HepG2 (cell line): Measurements from ENCODE around the gene CYTH2. TPM values are rescaled to one million over a fixed set of nuclear protein-coding genes. Genes with fewer than 3 reads are reported as not detected.

Source experiments
- ATF4 ChIP-seq, 2 experiments: fragments of 450-650 bp in 1 of 2; sonication (generic) in 1 of 2; formaldehyde crosslinking; IDR thresholded peaks; 2 replicates each; pipeline versions ENCODE4 v1.5.0 to v1.8.0; 2020 to 2022; ENCODE audit warnings: mild to moderate bottlenecking in 1 of 2, missing genetic modification reagents in 1 of 2
- ATRX ChIP-seq: sonication (generic); formaldehyde crosslinking; IDR thresholded peaks from 2 replicates; pipeline ENCODE4 v1.4.0; 2020; ENCODE audit warnings: missing genetic modification reagents, borderline replicate concordance
- FLYWCH1 ChIP-seq: sonication (generic); formaldehyde crosslinking; IDR thresholded peaks from 2 replicates; pipeline ENCODE4 v1.8.1; 2023; ENCODE audit warnings: mild to moderate bottlenecking, missing genetic modification reagents
- FOXP1 ChIP-seq, 2 experiments: fragments of 450-650 bp in 1 of 2; IDR thresholded peaks; 2 replicates each; pipeline ENCODE4 v1.6.1; 2017 to 2018; ENCODE audit warnings: antibody characterized with exemption in 1 of 2
- NR3C1 ChIP-seq: sonication (generic); formaldehyde crosslinking; IDR thresholded peaks from 2 replicates; pipeline ENCODE4 v1.4.0; 2020; ENCODE audit warnings: missing genetic modification reagents
- RFX1 ChIP-seq: fragments of 450-650 bp; IDR thresholded peaks from 2 replicates; pipeline ENCODE4 v1.6.1; 2017
- SIN3A ChIP-seq: IDR thresholded peaks from 2 replicates; pipeline ENCODE4 v1.6.1; 2011; ENCODE audit warnings: low read depth, mild to moderate bottlenecking, control low read depth, low read length, borderline replicate concordance
- SP2 ChIP-seq: sonication (generic); formaldehyde crosslinking; IDR thresholded peaks from 2 replicates; pipeline ENCODE4 v1.5.1; 2020; ENCODE audit warnings: mild to moderate bottlenecking, missing genetic modification reagents
- TBL1XR1 ChIP-seq: fragments of 150-350 bp; IDR thresholded peaks from 2 replicates; pipeline ENCODE4 v1.6.1; 2014; ENCODE audit warnings: borderline replicate concordance, low read length; ENCODE audit not compliant: partially characterized antibody
- TEAD3 ChIP-seq: optimal IDR thresholded peaks from 2 replicates; pipeline ENCODE3; 2016; ENCODE audit warnings: borderline replicate concordance
- USF2 ChIP-seq, 2 experiments: sonication (generic) in 1 of 2; formaldehyde crosslinking in 1 of 2; IDR thresholded peaks; 2 replicates each; pipeline versions ENCODE4 v1.5.1 to v1.6.1; 2011 to 2020; ENCODE audit warnings: borderline replicate concordance in 1 of 2, low read depth in 1 of 2, low read length in 1 of 2, mild to moderate bottlenecking in 1 of 2, missing genetic modification reagents in 1 of 2, moderate library complexity in 1 of 2
- YEATS4 ChIP-seq: sonication (generic); formaldehyde crosslinking; IDR thresholded peaks from 2 replicates; pipeline ENCODE4 v1.4.0; 2020; ENCODE audit warnings: missing genetic modification reagents, borderline replicate concordance
- YY1 ChIP-seq: IDR thresholded peaks from 2 replicates; pipeline ENCODE4 v1.6.1; 2011; ENCODE audit warnings: low read length, low read depth, moderate library complexity, mild to moderate bottlenecking; ENCODE audit not compliant: insufficient read depth, insufficient replicate concordance
- ZMYM4 ChIP-seq: sonication (generic); formaldehyde crosslinking; IDR thresholded peaks from 2 replicates; pipeline ENCODE4 v1.8.1; 2023; ENCODE audit warnings: mild to moderate bottlenecking, missing genetic modification reagents
- polyA plus RNA-seq, 8 experiments: library from polyadenylated mRNA; depleted of rRNA in 3 of 8; stranded (reverse) in 7 of 8; unstranded in 1 of 8; fragments of >200 nt; fragmentation: Illumina TruSeq in 4 of 8; extraction: Trizol in 4 of 8; gene quantifications; 2 replicates each; pipeline versions ENCODE4 v1.2.1 to v1.2.3, GENCODE V29; 2011 to 2016; ENCODE audit warnings: low read depth in 4 of 8, missing spikeins in 1 of 8, mixed read lengths in 1 of 8; ENCODE audit not compliant: insufficient read depth in 1 of 8
- total RNA-seq, 5 experiments: library from RNA; depleted of rRNA; stranded (reverse); fragments of >200 nt; fragmentation: Illumina TruSeq; extraction: Trizol; gene quantifications; 2 replicates each; pipeline ENCODE4 v1.2.3, GENCODE V29; 2016; ENCODE audit warnings: low read depth in 1 of 5
- TF ChIP-seq, protein P1 (sequence below): sonication (generic); formaldehyde crosslinking; IDR thresholded peaks from one replicate; pipeline ENCODE4 v1.5.1; 2020; ENCODE audit warnings: mild to moderate bottlenecking, missing genetic modification reagents; ENCODE audit errors: not compliant biosample characterization
- TF ChIP-seq, protein P2 (sequence below): fragments of 450-650 bp; IDR thresholded peaks from 2 replicates; pipeline ENCODE4 v1.6.1; 2016

The CYTH2 gene
- total and polyA plus RNA-seq, 2 of the 13 experiments (the other 11 are each of a cell fraction or from before 2014, with no cell fraction given), result 16.5 to 39.3 TPM

DNA sequence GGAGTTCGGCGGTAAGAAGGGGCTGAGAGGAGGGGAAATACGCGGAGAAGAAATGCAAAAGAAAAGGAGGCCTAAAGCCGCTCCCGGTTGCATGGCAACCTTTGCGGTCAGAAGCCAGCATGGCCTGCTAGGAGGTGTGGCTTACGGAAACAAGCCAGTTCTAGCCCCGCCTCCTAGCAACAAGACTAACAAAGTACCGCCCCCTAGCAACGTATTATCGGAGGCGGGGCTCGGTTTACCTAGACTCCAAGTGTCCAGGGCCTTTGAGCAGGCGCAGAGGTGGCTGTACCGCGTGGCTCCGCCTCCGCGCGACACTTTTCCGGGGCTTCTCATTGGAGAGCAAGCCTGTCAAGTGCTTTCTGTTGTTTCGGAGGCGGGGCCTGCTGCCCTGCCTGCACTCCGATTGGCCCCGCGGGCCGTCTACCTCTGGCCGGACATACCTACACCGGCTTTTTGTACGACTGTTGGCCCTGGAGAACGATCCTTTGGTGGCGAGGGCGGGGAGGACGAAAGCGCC, 339 bp upstream of the CYTH2 start (continued):
- peak; percentile 54 for TF ChIP-seq TEAD3
- peak; percentile 98 for TF ChIP-seq SP2 (CRISPR knock-in tag)
- no peak for TF ChIP-seq ATRX (CRISPR knock-in tag)
- no peak for TF ChIP-seq NR3C1 (CRISPR knock-in tag)
- TF ChIP-seq, protein P1, sequence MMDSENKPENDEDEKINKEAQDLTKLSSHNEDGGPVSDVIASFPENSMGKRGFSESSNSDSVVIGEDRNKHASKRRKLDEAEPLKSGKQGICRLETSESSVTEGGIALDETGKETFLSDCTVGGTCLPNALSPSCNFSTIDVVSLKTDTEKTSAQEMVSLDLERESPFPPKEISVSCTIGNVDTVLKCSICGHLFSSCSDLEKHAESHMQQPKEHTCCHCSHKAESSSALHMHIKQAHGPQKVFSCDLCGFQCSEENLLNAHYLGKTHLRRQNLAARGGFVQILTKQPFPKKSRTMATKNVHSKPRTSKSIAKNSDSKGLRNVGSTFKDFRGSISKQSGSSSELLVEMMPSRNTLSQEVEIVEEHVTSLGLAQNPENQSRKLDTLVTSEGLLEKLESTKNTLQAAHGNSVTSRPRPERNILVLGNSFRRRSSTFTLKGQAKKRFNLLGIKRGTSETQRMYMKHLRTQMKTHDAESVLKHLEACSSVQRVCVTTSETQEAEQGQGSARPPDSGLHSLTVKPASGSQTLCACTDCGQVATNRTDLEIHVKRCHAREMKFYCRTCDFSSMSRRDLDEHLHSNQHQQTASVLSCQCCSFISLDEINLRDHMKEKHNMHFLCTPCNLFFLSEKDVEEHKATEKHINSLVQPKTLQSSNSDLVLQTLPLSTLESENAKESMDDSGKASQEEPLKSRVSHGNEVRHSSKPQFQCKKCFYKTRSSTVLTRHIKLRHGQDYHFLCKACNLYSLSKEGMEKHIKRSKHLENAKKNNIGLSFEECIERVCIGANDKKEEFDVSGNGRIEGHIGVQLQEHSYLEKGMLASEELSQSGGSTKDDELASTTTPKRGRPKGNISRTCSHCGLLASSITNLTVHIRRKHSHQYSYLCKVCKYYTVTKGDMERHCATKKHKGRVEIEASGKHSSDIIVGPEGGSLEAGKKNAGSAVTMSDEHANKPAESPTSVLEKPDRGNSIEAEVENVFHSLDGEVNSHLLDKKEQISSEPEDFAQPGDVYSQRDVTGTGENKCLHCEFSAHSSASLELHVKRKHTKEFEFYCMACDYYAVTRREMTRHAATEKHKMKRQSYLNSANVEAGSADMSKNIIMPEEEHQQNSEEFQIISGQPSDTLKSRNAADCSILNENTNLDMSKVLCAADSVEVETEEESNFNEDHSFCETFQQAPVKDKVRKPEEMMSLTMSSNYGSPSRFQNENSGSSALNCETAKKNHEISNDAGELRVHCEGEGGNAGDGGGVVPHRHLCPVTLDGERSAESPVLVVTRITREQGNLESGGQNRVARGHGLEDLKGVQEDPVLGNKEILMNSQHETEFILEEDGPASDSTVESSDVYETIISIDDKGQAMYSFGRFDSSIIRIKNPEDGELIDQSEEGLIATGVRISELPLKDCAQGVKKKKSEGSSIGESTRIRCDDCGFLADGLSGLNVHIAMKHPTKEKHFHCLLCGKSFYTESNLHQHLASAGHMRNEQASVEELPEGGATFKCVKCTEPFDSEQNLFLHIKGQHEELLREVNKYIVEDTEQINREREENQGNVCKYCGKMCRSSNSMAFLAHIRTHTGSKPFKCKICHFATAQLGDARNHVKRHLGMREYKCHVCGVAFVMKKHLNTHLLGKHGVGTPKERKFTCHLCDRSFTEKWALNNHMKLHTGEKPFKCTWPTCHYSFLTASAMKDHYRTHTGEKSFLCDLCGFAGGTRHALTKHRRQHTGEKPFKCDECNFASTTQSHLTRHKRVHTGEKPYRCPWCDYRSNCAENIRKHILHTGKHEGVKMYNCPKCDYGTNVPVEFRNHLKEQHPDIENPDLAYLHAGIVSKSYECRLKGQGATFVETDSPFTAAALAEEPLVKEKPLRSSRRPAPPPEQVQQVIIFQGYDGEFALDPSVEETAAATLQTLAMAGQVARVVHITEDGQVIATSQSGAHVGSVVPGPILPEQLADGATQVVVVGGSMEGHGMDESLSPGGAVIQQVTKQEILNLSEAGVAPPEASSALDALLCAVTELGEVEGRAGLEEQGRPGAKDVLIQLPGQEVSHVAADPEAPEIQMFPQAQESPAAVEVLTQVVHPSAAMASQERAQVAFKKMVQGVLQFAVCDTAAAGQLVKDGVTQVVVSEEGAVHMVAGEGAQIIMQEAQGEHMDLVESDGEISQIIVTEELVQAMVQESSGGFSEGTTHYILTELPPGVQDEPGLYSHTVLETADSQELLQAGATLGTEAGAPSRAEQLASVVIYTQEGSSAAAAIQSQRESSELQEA (CRISPR knock-in tag), result no peak
- TF ChIP-seq ATF4 (CRISPR knock-in tag; IDR thresholded peaks at IDR 0.05), result no peak
- TF ChIP-seq FOXP1 (IDR thresholded peaks at IDR 0.05), result no peak
- 0 out of 2 replicates have a peak, but pooled peaks have one; percentile 9 for TF ChIP-seq FOXP1 (CRISPR knock-in tag; IDR thresholded peaks at IDR 0.05)
- 0 out of 2 replicates have a peak, but pooled peaks have one; percentile 4 for TF ChIP-seq ZMYM4 (CRISPR knock-in tag)
- peak; percentile 11; the same call in 1 of the 2 replicates for TF ChIP-seq SIN3A
- TF ChIP-seq TBL1XR1, result no peak
- no peak for TF ChIP-seq YEATS4
- peak; percentile 100 for TF ChIP-seq RFX1
- TF ChIP-seq FLYWCH1 (CRISPR knock-in tag), result no peak
- no peak for TF ChIP-seq USF2 (IDR thresholded peaks at IDR 0.05; ENCODE audit: low read depth, low read length)
- no peak for TF ChIP-seq USF2 (CRISPR knock-in tag; IDR thresholded peaks at IDR 0.05; ENCODE audit: borderline replicate concordance)
- TF ChIP-seq YY1, result peak; percentile 71
- TF ChIP-seq, protein P2, sequence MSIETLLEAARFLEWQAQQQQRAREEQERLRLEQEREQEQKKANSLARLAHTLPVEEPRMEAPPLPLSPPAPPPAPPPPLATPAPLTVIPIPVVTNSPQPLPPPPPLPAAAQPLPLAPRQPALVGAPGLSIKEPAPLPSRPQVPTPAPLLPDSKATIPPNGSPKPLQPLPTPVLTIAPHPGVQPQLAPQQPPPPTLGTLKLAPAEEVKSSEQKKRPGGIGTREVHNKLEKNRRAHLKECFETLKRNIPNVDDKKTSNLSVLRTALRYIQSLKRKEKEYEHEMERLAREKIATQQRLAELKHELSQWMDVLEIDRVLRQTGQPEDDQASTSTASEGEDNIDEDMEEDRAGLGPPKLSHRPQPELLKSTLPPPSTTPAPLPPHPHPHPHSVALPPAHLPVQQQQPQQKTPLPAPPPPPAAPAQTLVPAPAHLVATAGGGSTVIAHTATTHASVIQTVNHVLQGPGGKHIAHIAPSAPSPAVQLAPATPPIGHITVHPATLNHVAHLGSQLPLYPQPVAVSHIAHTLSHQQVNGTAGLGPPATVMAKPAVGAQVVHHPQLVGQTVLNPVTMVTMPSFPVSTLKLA, result peak; percentile 88
